Activated naive CD8-positive, alpha-beta T cell treated with anti-CD3 and anti-CD28 coated beads, Interleukin-2, amount 10 ng/mL, durations not matched to agents 7 days and 5 days (primary cell): ENCODE data around the gene FGFRL1. TPM values are rescaled to one million over a fixed set of nuclear protein-coding genes. Genes with fewer than 3 reads are reported as not detected.
A peak's percentile ranks its signal among the peaks of the same experiment; 100 is the strongest.

Experiments used
- ATAC-seq: fragments of 150-1000 bp; cut with Tn5 transposase; one replicate; pipeline ENCODE4 v1.10.0; 2021; ENCODE audit warnings: low read depth, moderate library complexity
- POLR2A ChIA-PET: fragments of 350-600 bp; sonication (Branson Sonifier 250); formaldehyde crosslinking; loops from one replicate; lab custom pipeline; 2021; ENCODE audit warnings: antibody characterized with exemption; lab: Charles Lee
- DNase-seq: peaks from one replicate; pipeline ENCODE4 v3.0.0; 2021
- H3K27ac Mint-ChIP-seq: one replicate; pipeline ENCODE4 v1.8.0; 2022; ENCODE audit warnings: mild to moderate bottlenecking, mixed read lengths
- H3K27me3 Mint-ChIP-seq: one replicate; pipeline ENCODE4 v1.8.0; 2022; ENCODE audit warnings: mild to moderate bottlenecking, moderate library complexity, mixed read lengths
- H3K36me3 Mint-ChIP-seq: one replicate; pipeline ENCODE4 v1.8.0; 2021; ENCODE audit warnings: mild to moderate bottlenecking, mixed read lengths
- H3K4me1 Mint-ChIP-seq: one replicate; pipeline ENCODE4 v1.8.0; 2021; ENCODE audit warnings: mixed read lengths
- H3K4me3 Mint-ChIP-seq: one replicate; pipeline ENCODE4 v1.8.0; 2022; ENCODE audit warnings: mild to moderate bottlenecking, moderate library complexity, mixed read lengths
- H3K9me3 Mint-ChIP-seq: one replicate; pipeline ENCODE4 v1.8.0; 2021; ENCODE audit warnings: mixed read lengths
- total RNA-seq, 2 experiments: library from RNA; stranded (reverse); gene quantifications; one replicate each; pipeline ENCODE4 v1.2.3, GENCODE V29; 2021

Gene FGFRL1
- total RNA-seq, 2 experiments from 2014 or later = 15.5 to 19.1 TPM

DNA sequence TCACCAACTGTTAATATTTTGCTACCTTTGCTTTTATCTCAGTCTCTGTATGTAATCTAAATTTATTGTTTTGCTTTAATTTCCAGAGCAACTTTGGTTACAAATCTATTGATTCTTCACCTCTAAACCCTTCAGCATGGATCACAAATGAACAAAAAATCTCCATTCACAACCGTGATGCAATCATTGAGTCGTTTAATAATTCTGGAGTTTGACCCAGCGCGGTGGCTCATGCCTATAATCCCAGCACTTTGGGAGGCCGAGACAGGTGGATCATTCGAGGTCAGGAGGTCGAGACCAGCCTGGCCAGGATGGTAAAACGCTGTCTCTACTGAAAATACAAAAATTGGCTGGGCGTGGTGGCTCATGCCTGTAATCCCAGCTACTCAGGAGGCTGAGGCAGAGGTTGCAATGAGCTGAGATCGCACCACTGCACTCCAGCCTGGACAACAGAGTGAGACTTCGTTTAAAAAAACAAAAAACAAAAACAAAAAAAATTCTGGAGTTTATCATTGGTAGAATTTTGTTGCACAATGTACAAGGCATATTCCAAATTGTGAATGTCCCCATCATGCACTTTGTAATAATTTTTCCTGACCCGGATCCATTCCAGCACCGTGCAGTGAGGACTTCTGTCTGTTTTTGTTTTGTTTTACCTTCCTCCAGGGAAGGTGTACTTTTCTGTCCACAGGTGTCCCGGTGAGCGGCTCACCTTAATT lies 26.9 kb upstream of the FGFRL1 start:
- no peaks in the 10 kb centered on the region for H3K36me3 Mint-ChIP-seq
- ATAC-seq (no peak), DNase-seq (no peak)
- H3K4me3 Mint-ChIP-seq = peak overlapping the region; percentile 49
- no peaks in the 10 kb centered on the region for H3K9me3 Mint-ChIP-seq
- H3K4me1 Mint-ChIP-seq = peaks cover 12% of the 10 kb centered on the region
- H3K27me3 Mint-ChIP-seq = no peaks in the 10 kb centered on the region
- POLR2A ChIA-PET = no interaction called here
- H3K27ac Mint-ChIP-seq = no peak overlapping the region

DNA sequence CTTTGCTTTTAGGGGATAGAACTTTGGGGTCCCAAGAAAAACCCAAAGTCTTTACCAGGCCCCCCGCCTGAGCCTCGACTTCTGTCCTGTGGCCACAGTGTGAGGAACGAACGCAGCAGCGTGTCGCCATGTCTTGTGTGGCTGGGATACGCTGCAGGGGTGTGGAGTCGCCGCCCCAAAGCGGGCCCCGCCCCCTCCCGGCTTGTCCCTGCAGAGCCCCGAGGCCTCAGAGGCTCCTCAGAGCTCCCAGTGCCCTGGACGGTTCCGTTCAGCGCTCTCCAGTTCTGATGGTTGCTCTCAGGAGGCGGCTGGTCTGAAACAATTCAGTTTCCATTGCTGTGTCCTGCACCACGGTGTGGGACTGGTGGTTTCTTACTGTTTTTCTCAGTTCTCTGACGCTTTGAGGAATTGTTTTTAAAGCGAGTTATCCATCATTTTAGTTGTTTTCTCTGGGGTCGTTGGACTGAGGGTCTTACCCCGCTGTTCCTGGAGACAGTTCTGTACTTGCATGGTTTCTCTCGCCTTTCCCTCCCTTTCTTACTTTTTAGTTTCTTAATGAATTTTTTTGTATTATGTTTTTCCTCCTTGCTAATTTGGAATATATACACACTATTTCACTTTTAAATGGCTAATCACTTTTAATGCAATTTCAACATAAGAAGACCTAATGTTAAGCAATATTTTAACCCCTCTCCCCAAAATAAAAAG lies 26.1 kb upstream of the FGFRL1 start:
- Mint-ChIP-seq H3K4me1 (peaks cover 12% of the 10 kb centered on the region), H3K27me3 (no peaks in the 10 kb centered on the region), H3K36me3 (no peaks in the 10 kb centered on the region), H3K9me3 (no peaks in the 10 kb centered on the region), H3K27ac (no peak overlapping the region), H3K4me3 (peak overlapping the region; percentile 49)
- ATAC-seq = peak; percentile 48
- peak; percentile 81 for DNase-seq
- POLR2A ChIA-PET = no interaction called here

DNA sequence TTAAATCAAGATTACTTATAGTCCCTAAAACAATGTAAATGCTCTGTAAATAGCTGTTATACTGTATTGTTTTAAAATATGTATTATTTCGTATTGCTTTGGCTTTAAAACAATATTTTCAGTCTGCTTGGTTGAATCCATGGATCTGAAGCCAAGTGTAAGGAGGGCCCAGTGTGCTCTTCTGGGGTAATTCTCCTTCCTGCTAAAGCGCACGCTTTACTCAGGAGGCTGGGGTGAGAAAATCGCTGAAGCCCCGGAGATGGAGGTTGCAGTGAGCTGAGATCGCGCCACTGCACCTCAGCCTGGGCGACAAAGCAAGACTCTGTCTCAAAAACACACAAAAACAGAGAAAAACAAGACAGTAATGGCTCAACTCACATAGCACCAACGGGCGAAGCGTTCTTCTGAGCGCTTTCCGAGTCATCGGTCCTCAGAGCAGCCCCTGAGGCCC lies 25.0 kb upstream of the FGFRL1 start:
- Mint-ChIP-seq H3K27me3 (no peaks in the 10 kb centered on the region), H3K27ac (peak overlapping the region; percentile 90), H3K4me1 (peaks cover 12% of the 10 kb centered on the region), H3K9me3 (no peaks in the 10 kb centered on the region), H3K36me3 (no peaks in the 10 kb centered on the region), H3K4me3 (peak overlapping the region; percentile 95)
- no peak for DNase-seq
- POLR2A ChIA-PET = interaction anchor here (1.0 to 2.0 kb wide), 6 partner anchors 23 to 244 kb away, joined by 3 to 8 read pairs (median 6); partner anchors contain the start of genes GAK and TMEM175
- ATAC-seq = peak; percentile 13

DNA sequence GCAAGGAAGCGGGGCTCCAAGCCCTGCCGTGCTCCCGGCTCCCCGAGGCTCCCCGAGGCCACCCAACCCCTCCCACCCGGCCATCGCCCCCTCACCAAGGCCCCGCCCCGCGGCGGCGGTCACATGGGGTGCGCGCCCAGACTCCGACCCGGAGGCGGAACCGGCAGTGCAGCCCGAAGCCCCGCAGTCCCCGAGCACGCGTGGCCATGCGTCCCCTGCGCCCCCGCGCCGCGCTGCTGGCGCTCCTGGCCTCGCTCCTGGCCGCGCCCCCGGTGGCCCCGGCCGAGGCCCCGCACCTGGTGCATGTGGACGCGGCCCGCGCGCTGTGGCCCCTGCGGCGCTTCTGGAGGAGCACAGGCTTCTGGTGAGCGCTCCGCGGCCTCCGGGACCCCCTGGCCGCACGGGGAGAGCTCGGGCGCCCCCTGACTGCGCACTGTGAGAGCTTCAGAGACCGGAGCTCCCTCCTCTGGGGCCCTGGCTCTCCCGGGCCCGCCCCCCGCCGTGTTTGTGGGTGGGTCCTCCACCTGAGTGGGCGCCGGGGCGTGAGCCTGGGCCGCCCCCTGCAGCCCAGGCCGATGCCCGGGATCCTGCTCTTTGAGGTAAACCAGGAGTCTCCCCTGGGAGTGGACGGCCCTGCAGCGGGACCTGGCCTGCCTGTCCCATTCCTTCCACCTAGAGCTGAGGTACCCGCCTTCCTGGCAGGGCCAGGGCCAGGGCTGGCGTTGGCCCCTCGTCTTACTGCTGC lies 24.4 kb upstream of the FGFRL1 start, which contains the start of gene IDUA:
IDUA (plus strand) TSS at position 166 of the 745 bp plus-strand sequence; CDS start at position 207, 41 bp downstream.
- Mint-ChIP-seq H3K27ac (peak within 1 kb of the TSS; percentile 90), H3K9me3 (no peaks in the 10 kb centered on the region), H3K4me3 (peak within 1 kb of the TSS; percentile 95), H3K4me1 (peaks cover 12% of the 10 kb centered on the region), H3K36me3 (no peaks in the 10 kb centered on the region), H3K27me3 (no peaks in the 10 kb centered on the region)
- ATAC-seq = peak; percentile 86
- POLR2A ChIA-PET = interaction anchor here (0.8 to 2.0 kb wide), 8 partner anchors 22 to 244 kb away, joined by 3 to 8 read pairs (median 5); partner anchors contain the start of genes GAK and TMEM175
- DNase-seq = peak; percentile 90

DNA sequence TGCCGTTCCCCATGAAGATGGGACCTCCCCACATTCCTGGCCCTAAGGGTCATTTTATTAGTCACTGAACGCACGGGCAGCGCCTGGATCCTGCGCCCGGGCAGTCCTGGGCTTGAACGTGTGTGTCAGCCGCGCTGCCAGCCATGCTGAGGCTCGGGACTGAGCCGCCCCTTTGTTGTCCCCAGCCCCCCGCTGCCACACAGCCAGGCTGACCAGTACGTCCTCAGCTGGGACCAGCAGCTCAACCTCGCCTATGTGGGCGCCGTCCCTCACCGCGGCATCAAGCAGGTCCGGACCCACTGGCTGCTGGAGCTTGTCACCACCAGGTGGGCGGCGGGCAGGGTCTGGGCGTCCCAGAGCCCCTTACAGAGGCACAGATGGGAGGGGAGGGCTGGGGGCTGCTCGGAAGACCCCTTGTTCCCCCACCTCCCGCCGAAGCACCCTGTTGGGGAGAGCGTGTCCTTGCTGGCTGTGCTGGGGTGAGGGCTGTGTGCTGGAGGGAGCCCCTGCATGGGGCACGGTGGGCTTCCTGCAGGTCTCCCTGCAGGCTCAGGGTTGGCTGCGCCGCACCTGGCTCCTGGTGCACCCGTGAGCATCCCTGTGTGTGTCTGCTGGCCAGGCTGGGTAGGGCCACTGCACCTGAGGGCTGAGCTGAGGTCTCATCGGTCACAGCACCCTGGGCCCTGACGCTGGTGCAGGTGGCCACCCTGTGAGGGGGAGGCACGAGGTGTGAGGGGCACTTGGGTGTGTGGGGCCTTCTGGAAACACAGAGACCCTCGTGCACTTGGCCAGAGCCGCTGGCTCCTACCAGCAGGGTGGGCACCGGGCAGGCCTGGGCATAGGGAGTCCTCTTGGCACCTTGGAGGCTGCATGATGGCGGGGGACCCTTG lies 23.6 kb upstream of the FGFRL1 start:
- ATAC-seq (no peak), DNase-seq (no peak)
- Mint-ChIP-seq H3K27ac (peak overlapping the region; percentile 56), H3K4me1 (peaks cover 12% of the 10 kb centered on the region), H3K27me3 (no peaks in the 10 kb centered on the region), H3K36me3 (no peaks in the 10 kb centered on the region), H3K4me3 (peak overlapping the region; percentile 76), H3K9me3 (no peaks in the 10 kb centered on the region)
- POLR2A ChIA-PET = interaction anchor here (0.8 to 2.0 kb wide), 7 partner anchors 22 to 245 kb away, joined by 3 to 8 read pairs (median 5); partner anchors contain the start of genes GAK and TMEM175

DNA sequence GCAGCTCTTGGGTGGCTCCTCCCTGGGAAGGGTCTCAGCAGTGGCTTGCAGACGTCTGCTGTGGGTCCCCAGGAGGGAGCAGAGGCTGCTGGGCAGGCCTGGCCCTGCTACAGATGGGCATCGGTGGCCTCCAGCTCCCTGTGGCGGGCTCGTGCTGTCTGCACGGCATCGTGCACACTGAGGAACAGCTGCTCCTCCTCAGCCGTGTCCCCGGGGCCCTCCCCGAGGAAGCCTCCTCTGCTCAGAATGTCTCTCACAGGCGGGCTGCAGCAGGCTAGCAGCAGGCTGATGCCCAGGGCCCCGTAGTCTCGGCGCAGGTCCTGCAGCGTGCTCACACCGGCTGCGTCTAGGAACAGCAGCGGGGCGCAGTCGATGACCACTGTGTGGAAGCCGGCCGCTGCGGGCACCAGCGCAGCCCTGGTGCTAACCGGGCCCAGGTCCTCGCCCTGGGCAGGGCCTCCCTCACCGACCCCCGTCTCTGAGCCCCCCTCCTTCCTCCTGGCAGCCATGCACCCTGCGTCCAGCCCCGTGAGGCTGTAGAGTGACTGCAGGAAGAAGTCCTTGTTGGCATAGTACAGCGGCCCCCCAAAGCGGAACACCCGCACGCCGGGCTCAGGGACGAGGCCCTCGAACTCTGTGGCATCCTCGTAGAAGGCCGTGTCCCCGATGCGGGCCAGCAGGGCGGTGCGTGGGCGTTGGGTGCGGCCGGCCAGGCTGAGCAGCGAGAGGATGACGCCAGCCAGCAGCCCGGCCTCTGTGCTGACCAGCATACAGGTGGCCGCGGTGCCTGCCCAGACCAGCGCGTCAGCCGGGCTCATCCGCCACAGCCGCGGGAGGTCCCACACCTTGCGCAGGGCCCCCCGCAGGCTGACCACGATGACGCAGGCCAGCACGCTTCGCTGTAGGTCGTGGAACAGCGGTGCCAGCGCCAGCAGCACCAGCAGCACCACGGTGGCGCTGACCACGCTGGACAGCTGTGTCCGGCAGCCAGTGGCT lies 22.4 kb upstream of the FGFRL1 start:
- no peaks in the 10 kb centered on the region for H3K27me3 Mint-ChIP-seq
- ATAC-seq (no peak), DNase-seq (no peak)
- no peak overlapping the region for H3K4me3 Mint-ChIP-seq
- POLR2A ChIA-PET = interaction anchor here (2.0 kb wide), 1 partner anchor 57 kb away, joined by 8 read pairs; the partner anchor contains the start of genes GAK and TMEM175
- no peak overlapping the region for H3K27ac Mint-ChIP-seq
- no peaks in the 10 kb centered on the region for H3K9me3 Mint-ChIP-seq
- no peaks in the 10 kb centered on the region for H3K36me3 Mint-ChIP-seq
- H3K4me1 Mint-ChIP-seq = peaks cover 12% of the 10 kb centered on the region

DNA sequence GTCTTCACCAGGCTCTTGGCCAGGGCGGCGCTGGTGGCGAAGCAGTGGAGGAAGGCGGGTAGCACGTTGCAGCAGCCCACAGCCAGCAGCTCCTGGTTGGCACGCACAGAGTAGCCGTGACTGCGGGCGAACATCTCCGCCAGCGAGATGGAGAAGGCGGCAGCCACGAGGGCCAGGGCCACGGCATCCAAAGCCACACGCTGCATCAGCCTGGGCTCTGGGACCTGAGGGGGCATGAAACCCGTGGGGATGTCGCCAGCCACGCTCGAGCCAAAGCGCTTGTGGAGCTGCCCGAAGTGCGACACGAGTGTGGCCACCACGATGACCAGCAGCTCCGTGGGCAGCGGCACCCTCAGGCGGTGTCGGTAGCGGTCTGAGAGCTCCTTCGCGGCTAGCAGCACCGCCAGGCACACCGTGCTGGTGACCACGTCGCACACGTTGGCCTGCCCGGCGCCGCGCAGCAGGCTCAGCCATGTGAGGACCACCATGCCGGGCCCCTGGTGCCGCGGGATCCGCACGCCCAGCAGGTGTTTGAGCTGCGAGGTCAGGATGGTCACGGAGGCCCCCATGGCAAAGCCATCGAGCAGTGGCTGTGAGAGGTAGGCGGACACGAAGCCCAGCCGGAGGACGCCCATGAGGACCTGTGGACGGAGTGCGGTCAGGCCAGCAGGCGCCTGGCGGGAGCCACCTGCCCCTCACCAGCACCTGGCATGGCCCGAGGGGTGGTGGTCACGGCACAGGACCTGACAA lies 21.5 kb upstream of the FGFRL1 start:
- Mint-ChIP-seq H3K4me1 (peaks cover 10% of the 10 kb centered on the region), H3K36me3 (no peaks in the 10 kb centered on the region), H3K27ac (no peak overlapping the region), H3K9me3 (no peaks in the 10 kb centered on the region), H3K4me3 (no peak overlapping the region), H3K27me3 (no peaks in the 10 kb centered on the region)
- no peak for DNase-seq
- POLR2A ChIA-PET = no interaction called here
- ATAC-seq = no peak

DNA sequence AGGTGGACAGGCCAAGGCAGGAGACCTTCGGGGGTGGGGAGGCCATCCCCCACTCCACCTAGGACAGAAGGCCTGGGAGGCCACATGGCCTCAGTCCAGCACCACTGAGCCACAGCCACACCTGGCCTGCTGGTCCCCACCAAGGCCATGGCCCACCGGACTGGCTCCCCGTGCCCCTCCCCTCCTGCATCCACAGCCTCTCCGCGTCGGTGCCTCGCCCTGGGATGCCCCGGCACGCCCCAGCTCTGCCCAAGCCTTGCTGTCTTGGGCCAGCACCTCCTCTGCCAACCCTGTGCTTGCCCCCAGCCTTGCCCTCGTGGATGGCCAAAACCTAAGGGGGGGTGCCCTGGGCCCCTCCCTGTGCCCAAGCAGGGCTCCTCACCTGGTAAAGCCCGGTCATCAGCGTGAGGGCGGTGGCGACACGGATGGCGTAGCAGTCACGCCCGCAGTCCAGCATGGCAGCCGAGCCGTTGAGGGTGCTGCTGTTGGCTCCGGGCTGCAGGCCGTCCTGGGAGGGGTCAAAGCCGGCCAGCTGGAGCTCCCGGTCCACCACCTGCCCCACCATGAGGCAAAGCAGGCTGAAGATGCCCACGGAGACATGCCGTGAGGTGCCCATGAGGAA lies 20.6 kb upstream of the FGFRL1 start:
- H3K27me3 Mint-ChIP-seq = no peaks in the 10 kb centered on the region
- POLR2A ChIA-PET = no interaction called here

DNA sequence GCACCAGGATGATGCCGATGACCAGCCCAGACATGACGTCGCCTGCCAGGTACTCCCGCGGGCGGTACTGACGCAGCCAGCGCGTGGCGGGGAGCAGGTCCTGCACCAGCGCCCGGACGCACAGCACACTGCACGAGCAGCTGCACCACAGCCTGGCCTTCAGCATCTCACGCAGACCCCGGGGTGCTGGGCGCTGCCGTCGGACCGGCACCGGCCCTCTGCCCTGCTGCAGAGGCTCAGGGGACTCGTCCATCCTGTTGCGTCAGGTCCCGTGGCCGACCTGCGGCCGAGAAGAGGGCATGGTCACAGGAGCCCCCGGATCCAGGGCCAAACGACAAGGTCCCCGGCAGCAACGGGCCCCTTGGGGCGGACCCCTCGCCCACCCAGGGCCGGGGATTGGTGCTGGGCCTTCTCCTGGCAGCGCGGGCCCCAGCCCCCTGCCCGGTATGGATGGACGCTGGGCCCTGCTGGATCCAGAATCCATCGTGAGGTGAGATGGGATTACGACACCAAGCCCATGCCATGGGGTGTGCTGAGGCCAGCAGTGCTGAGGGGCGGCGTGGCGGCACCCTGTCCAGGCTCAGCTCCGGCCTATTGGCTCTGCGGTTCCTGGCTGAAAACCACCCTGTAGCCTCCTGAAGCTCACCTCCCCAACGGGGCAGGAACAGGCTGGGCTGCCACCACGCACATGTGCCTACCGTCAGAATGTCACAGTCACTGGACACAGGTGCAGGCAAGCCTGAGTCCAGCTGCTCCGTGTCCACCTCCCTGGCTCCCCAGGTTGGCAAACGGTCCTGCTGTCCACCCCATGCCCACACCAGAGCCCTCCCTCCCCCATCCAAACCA lies 19.8 kb upstream of the FGFRL1 start:
- Mint-ChIP-seq H3K4me3 (no peak overlapping the region), H3K27me3 (peaks cover 3% of the 10 kb centered on the region), H3K36me3 (no peaks in the 10 kb centered on the region), H3K9me3 (no peaks in the 10 kb centered on the region), H3K4me1 (no peaks in the 10 kb centered on the region), H3K27ac (no peak overlapping the region)
- POLR2A ChIA-PET = no interaction called here
- DNase-seq = no peak
- no peak for ATAC-seq

More for the DNA sequence above, 20.6 kb upstream of the FGFRL1 start:
- no peaks in the 10 kb centered on the region for H3K36me3 Mint-ChIP-seq
- no peaks in the 10 kb centered on the region for H3K9me3 Mint-ChIP-seq
- DNase-seq (no peak), ATAC-seq (no peak)
- H3K4me3 Mint-ChIP-seq = no peak overlapping the region
- H3K27ac Mint-ChIP-seq = no peak overlapping the region
- H3K4me1 Mint-ChIP-seq = peaks cover 2% of the 10 kb centered on the region
